Frontal cortex (tissue), 4 donors: ENCODE data around the gene EEFSEC. TPM values are rescaled to one million over a fixed set of nuclear protein-coding genes. Genes with fewer than 3 reads are reported as not detected.

ENCODE experiments used
- DNase-seq, 2 donors: peaks; one replicate each; pipeline ENCODE4 v3.0.0; 2012; ENCODE audit warnings: low spot score in 2 of 2
- FAIRE-seq: peaks from 2 replicates; lab custom pipeline; 2012; peaks lifted over from hg19 to GRCh38; lab: Jason Lieb, UNC
- total RNA-seq: library from RNA; depleted of rRNA; stranded (reverse); fragments of >200 nt; gene quantifications from one replicate; pipeline ENCODE4 v1.2.3, GENCODE V29; 2014
- donor health status: control.
- donor health status: control.
- donor health status: control.

EEFSEC gene
- total RNA-seq, 1 donor from 2014 or later = 7.7 TPM

DNA sequence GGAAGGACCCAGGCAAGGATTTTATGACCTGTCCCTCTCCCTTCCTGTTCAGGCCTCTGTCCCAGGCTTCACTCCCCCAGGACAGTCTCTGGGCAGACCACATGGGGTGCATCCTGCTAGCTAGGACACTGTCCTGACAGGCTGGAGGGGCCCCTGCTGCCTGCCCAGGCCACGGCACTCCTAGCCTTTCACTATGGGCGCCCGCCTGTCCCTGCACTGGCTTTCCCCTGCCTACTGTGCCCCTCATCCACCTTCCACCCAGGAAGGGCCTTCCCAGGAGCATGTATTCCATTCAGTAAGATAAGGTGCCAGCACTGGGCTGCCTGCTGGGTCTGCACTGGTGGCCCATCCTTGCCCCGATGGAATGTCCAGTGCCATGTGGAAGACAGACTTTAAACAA lies 168.1 kb downstream of the EEFSEC start:
- FAIRE-seq (no peak), DNase-seq (no peak)

DNA sequence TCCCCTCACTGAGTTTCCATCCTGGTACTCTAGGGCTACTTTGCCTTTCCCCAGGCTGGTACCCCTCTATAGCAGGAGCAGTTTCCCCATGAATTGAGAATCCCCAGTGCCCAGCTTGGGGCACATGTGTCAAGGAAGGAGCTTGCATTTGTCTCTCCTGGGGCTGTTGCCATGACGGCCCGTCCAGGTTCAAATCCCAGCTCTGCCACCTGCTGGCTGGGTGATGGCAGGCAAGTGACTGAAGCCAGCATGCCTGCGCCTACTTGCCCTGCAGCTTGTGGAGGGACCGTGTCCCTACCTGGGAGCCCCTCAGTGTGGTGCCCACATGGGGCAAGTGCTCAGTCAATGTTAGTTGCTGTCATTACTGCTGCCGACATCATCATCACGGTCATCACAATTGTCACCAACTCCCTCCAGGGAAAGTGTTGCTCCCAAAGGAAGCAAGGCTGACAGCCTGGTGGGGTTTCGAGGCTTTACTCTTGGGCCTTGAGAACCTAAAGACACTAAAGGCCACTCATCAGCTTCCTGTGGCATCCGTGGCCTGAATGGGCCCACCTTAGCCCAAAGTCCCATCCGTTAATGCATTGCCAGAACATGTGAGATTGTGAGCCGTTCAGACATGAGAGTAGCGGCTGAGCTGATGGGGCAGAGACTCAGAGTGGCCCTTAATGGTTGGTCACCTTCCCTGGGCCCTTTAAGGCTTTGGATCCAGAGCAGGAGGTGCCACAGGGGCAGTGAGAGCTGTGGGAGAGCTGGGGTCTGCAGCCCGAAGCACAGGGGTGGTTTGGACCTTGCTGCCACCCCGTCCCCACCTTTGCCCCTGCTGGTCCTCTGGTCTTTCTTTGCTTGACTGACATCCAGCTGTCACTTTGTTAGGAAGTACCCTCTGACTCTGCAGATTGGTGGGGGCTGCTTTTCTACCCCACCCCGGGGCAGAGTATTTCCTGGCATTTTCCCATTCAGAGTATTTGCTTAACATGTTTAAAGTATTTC lies 169.0 kb downstream of the EEFSEC start:
- DNase-seq (peak in 1 of 2 donors; percentile 40), FAIRE-seq (no peak)

DNA sequence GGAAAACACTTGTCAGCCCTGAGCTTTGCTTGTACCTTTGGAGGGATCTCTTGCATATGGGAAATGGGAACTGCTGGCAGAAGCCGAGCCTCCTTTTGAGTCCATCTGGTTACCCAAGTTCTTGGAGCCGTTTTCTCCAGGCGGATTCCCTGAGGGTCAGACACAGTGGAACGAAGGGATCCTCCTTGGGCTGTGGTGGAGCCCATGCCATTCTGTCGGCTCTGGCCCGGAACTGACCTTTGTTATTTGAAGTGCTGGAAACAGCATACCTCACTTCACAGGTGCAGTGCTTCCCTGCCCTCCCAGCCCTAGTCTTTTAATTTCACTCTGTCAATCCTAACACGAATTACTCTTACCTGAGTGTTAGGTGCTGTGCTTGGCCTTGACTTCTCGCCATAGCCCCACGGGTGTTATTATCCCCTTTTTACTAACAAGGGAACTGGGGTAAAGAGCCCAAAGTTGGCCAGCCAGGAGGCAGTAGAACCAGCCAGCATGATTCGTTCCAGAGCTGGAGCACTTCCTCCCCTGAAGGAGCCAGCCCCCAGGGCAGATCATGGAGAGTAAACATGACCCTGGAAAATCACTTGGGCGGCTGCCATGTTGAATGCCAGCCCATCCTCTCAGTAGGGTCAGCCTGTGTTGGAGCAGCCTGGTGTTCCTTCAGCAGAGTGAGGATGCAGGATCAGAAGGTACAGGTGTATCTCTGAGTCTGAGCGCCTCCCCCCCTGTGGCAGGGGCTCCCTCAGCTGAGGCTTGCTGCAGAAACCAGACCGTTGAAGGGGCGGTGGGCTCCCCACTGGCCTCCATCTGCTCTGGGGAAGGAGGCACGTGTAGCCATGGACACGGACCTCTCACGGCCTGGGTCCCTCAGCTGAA lies 170.2 kb downstream of the EEFSEC start:
- DNase-seq = no peak
- FAIRE-seq = no peak

DNA sequence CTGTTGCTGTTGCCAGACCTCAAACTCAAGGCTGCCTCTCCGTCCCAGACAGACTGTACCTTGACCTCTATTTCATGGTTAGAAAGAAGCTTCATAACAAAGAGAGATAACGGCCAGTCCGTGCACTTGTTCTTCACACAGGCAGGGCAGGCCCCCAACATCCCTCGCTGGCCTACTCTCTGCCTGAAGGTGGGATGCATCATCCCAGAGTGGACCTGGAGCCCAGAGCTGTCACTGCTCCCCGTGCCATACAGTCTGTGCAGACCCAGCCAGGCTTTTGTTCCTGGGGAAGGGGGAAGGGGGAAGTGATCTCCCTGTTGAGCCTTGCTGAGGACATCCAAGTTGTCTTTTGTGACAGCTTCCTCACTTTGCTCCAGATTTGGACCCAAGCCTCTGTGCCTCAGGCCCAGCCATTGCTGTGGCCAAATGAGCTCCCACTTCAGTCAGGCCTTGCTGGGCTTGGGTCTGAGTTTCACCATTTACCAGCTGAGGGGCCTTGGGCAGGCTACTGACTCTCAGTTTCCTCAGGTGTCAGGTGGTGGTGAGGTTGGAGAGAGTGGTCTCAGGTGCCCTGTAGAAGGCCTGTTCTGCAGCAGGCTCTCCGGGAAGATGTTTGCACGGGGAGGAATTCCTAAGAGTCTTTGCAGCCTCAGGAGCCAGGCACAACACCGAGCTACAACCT lies 171.8 kb downstream of the EEFSEC start:
- FAIRE-seq (no peak), DNase-seq (no peak)

DNA sequence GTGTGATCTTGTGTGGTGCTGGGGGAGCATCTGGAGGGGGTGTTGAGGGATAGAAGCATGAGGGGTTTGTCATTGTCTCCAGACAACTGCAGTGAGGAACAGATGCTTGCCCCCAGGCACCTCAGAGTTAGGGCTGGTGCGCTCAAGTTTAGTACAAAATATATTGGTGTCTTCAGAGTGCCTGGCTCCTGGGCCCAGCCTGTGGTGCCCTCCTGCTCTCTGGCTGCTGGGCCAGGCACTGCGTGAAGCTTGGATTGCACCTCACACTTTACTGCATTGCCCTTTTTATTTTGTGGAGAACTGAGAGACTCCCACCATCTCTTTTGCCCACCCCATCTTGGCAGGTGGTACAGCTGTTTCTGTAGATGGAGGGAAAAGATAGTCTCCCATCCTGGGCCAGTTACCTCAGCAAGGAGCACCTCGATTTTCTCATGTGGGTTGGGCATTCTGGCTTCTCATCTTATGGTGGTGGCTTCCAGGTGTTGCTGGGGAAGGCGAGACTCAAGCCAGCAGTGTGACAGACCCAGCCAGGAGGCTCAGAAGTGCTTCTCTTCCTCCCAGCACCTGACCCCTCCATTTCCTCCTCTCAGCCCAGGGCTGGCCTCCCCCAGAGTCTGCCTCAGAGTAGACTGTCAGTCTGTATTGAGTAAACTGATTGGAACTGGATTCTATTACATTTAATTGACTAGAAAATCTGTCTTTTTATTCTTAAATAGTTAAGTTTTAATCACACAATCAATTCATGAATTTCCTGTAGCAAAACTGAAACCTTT lies 173.0 kb downstream of the EEFSEC start:
- FAIRE-seq (no peak), DNase-seq (no peak)

DNA sequence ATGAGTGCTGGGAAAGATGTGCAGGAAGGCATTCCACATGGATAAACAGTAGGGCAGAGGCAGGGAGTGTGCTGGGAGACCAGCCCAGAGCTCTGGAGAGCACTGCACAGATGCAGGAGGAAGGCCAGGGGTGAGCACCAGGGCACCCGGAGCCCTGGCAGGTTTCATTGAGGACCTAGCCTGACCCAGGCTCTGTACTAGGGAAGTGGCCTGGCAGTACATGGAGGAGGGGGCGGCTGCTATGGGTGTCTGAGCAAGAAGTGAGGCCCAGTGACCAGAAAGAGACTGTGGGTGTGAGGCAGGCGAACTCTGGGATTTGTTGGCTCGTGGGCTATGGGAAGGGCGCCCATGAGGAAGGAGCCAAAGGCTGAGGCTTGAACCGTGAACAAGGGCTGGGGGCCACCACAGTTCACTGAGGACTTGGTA lies 174.3 kb downstream of the EEFSEC start:
- DNase-seq (no peak), FAIRE-seq (no peak)

DNA sequence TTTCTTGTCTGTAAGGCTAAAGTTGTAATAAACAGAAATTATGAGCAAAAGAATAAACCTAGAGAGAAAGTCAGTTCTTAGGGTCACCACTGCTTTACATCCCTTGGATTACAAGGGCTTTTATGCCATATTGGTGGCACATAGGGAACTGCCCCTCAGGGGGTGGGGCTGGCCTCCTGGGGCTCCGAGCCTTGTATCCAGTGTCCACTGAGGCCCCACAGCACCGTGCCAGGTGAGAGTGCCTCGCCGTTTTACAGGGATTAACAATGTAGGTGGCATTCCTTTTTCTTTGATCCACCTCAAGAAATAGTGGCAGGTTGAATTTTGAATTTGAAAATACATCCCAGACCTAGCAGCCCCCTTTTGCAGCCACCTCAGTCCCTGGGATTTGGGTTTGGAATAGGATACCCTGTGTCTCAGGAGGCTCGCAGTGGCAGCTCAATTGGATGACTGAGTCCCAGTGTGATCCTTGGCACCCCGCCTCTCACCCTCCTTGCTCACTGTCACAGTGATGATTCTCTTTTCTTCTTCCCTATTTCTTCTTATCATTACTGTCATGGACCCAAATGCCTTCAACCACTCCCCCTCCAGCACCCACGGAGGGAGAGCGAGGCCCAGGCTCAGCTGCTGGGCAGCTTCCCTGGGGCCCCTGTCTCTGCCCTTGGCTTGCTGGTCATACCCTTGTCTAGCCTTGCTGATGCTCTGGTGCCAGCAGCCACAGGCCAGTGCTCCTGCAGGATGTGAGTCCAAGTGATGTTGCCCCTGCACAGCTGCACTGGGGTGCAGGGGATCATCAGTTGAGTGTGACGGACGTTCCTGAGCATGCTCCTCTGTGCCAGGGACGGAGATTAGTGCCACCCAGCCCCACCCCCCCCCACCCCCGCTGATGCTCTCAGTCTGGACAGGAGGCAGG lies 175.5 kb downstream of the EEFSEC start:
- no peak for FAIRE-seq
- DNase-seq = no peak

DNA sequence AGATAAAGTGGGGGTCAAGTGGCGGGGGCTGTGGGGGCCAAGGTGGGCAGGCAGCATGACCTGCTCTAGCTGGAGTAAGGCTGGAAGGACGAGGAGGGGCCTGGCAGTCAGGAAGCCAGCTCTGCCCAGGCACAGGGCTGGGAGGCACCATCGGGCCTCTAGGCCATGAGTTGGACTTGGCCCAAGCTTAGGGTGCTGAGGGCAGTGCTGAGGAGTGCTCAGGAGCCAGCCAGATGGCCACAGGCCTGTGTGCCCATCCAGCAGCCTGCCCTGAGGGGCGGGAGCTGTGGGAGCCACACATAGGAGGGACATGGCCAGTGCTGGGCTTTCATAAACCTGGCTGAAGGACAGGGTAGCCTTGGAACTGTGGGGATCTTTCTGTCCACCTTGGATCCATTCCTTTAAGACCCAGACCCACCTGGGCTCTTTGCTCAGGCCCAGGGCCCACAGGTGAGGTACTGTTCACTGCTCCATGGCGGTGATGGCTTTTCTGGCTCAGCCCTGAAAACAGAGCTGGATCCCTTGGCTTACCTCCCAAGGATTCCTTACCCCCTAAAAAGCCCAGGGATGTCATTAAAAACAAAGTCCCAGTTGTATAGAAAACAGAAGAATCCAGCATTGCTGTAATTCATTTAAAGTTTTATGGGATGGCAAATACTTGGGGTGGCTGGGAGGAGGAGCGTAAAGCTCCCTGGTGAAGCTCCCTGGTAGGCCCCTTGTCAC lies 176.4 kb downstream of the EEFSEC start:
- FAIRE-seq = no peak
- DNase-seq = no peak

DNA sequence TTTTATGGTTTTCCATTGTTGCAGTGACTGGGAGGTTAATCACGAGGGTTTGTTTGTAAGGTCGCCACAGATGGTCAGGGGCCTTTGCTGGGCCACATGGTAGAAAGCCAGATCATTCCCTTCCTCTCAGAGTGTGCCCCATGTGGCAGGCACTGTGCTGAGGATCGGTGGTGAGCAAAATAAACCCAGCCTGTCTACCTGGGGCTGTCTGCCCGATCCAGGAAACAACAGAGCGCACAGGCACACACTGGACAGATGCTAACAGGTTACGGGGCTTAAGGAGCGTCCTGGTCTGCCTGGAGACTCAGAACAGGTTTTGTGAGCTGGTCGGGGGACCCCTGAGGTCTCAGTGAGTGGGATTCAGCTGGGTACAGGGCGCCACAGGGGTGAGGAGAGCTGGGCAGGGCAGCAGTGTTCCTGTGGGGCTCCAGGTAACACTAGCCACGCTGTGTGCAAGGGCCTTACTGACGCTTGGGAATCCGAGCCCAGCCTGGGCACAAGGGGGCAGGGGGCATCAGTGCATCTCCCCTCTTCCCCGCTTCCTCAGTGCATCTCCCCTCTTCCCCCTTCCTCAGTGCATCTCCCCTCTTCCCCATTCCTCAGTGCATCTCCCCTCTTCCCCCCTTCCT lies 177.0 kb downstream of the EEFSEC start:
- DNase-seq (no peak), FAIRE-seq (no peak)

DNA sequence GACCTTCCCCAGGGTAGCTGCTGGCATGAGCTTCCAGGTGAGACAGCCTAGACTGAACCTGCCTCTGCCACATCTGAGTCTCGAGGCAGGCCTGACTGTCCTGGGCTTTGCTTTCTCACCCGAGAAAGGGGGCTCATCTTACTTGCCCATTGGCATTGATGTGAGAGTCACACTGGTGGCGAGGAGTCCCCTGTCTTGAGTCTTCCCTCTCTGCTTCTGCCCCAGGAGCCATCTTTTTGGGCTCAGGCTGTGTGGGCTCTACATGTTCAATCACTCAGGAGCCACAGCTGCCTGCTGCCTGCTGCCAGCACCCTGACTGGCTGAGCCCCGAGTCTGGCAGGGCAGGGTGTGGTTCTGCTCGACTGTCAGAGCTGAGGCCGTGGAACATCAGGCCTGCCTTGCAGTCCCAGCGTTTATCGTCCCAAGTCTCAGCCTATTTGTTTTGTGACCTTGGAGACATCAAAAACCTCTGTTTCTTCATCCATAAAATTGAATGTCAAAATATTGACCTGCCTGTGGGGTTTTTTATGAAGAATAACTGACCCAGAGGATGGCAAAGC lies 180.9 kb downstream of the EEFSEC start:
- FAIRE-seq = no peak
- DNase-seq = no peak

DNA sequence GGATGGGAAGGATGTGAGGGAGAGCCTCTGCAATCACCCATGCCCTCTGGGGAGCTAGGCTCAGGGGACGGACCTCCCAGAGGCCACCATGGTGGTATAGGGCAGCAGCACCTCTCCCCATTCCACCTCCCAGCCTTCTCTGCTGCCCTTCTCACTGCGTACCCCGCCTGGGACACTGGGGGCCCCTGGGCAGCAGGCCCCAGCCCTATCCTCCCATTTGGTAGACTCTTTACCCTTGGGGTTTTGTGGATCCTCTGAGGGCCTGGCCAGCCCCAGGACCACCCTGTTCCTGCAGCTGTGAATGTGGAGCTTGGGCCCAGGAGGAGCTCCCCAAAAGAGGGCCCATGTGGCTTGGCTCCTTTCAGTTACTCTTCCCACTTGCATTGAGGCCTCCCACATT lies 181.5 kb downstream of the EEFSEC start:
- FAIRE-seq = no peak
- no peak for DNase-seq

DNA sequence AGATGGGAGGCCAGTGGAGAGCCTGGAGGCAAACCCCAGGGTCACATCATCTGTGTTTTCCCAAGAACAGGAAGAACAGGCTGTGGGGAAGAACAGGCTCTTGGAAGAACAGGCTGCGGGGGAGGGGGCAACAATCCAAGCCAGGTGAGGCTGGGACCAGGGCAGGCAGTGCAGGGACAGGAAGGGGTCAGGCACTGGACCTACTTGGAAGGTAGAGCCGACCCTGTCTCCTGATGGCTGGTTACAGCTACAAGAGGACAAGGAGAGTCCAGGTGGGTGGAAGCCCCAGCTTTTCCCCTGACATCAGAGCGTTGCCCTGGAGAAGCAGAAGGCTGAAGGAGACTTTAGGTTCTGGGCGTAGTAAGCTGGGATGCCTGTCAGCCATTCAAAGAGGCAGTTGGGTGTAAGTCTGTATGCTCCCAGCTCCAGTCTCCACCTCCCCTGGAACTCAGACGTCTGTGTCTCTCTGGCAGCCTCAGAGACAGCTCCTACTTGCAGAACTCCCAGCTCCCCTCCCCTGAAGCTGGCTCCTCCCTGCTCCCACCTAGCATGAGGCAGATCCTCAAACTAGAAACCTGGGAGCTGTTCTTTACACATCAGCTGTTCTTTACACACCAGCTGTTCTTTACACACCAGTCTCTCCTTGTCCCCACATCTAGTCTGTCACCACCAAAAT lies 182.5 kb downstream of the EEFSEC start:
- no peak for DNase-seq
- no peak for FAIRE-seq

DNA sequence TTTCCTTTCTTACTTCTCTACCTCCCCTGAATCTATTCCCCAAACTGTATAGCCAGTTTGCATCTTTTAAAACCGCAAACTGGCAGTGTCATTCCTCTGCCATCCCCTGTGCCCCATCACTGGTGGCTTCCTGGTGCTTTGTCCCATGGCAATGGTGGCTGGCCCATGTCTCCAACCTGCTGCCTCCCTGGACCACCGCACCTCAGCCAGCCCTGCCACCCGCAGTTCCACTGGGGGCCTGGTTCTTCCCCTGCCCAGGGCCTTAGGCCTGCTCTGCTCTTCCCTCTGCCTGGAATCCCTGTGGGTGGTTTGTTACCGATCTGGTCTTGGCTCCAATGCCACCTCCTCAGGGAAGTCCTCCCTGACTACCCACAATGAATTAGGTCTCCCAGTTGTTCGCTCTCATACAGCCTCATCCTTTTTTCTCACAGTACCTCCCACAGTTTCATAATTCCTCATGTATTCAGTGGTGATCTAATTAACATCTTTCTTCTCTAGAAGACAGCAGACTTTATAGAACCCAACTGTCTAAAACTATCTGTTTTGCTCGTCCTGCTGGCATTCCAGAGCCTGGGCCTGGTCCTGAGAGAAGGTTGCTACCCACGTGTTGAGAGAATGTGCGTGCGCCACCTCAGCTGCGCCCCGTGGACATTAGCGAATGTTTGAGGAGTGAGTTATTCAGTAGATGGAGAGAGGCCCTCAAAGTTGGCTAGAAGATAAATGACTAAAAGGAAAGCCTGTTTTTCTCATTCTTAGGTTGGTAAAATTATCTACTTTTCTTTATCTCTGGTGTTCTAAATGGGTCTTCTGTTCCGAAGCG lies 183.3 kb downstream of the EEFSEC start:
- no peak for DNase-seq
- FAIRE-seq = no peak

DNA sequence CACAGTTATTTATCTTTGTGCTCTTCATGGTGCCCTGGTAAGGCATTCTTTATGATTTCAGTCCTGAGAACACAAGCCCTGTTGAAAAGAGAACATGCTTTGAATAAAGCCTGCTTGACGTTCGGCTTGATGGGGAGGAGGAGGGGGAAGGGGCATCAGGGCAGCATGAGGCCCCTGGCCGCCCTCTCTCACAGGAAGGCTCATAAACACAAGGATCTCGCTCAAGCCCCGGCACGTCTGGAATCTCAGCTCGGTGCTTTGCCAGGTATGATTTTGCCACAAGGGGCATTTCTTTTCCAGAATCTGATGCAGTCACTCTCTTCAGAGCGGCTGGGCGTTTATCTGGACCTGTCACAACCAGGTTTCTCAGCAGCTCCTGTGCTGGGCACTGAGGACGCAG lies 184.0 kb downstream of the EEFSEC start:
- DNase-seq = no peak
- FAIRE-seq = no peak

DNA sequence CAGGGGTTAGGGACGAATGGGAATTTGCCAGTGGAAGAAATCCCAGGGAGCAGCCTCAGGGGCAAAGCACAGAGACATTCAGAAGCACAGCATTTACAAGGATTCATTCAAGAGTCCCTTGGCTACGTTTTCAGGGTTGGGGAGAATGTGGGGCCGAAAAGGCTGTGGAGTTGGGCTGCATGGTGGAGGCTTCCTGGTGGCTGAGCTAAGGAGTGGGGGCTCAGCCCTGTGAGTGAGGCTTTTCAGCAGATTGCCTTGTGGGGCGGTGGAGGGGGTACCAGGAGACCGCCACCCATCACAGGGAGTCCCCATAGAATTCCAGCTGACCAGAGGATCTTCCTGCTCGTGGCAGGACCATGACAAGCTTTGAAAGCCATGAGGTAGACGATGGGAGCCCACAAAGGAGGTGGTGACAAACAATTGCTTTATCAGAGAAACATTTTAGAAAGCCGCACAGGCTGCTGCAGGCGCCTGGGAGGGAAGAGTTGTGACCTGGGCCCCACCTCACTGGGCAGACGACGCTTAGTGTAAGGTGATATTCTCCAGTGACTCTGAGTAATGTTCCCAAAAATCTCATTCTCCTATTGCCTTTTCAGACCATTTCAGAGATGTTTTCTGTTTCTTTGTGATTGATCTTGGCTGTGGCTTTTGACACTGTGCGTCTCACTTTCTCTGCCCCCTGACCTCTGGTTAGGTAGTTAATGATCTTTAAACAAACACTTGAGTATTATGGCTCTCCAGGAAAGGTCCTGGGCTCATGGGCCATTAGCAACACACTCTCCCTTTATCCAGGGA lies 185.5 kb downstream of the EEFSEC start:
- FAIRE-seq (no peak), DNase-seq (no peak)
